ENCODE results near the gene SMCO4. TPM values are rescaled to one million over a fixed set of nuclear protein-coding genes. Genes with fewer than 3 reads are reported as not detected.

The SMCO4 gene
- total RNA-seq, 1 experiment from 2014 or later: 50.1 TPM

- Mint-ChIP-seq H3K4me3 (no peak overlapping the region), H3K4me1 (peaks cover 13% of the 10 kb centered on the region), H3K27me3 (ENCODE audit: low read depth) (no peaks in the 10 kb centered on the region), H3K36me3 (peaks cover 42% of the 10 kb centered on the region), H3K9me3 (peaks cover 16% of the 10 kb centered on the region), H3K27ac (no peak overlapping the region)
- ATAC-seq: no peak
- TF ChIP-seq ERG (CRISPR knock-in tag; IDR thresholded peaks at IDR 0.05): no peak
- TF ChIP-seq NFATC4 (CRISPR knock-in tag; IDR thresholded peaks at IDR 0.05): no peak
- TF ChIP-seq FOXP1 (CRISPR knock-in tag; IDR thresholded peaks at IDR 0.05; ENCODE audit: borderline replicate concordance): no peak
- no peak for TF ChIP-seq RORB (CRISPR knock-in tag; IDR thresholded peaks at IDR 0.05)
- TF ChIP-seq NR2C2 (CRISPR knock-in tag; IDR thresholded peaks at IDR 0.05): no peak
- no peak for TF ChIP-seq JAZF1 (CRISPR knock-in tag; IDR thresholded peaks at IDR 0.05)
- TF ChIP-seq NFE2L1 (CRISPR knock-in tag; IDR thresholded peaks at IDR 0.05): no peak
- no peak for TF ChIP-seq TEAD1 (CRISPR knock-in tag; IDR thresholded peaks at IDR 0.05)
- TF ChIP-seq E2F1 (CRISPR knock-in tag; IDR thresholded peaks at IDR 0.05): no peak
- no peak for TF ChIP-seq JUN (CRISPR knock-in tag; IDR thresholded peaks at IDR 0.05)
- TF ChIP-seq ZMAT4 (CRISPR knock-in tag; IDR thresholded peaks at IDR 0.05): no peak
- no peak for TF ChIP-seq GABPB1 (CRISPR knock-in tag; IDR thresholded peaks at IDR 0.05)
- no peak for TF ChIP-seq ZBTB43 (CRISPR knock-in tag; IDR thresholded peaks at IDR 0.05)
- TF ChIP-seq SMAD3 (CRISPR knock-in tag; IDR thresholded peaks at IDR 0.05; ENCODE audit: borderline replicate concordance): no peak
- TF ChIP-seq CBFB (CRISPR knock-in tag; IDR thresholded peaks at IDR 0.05; ENCODE audit: low read depth): no peak
- TF ChIP-seq FOXK1 (CRISPR knock-in tag; IDR thresholded peaks at IDR 0.05): no peak
- TF ChIP-seq FOXP4 (CRISPR knock-in tag; IDR thresholded peaks at IDR 0.05): no peak
- no peak for TF ChIP-seq ATF3 (CRISPR knock-in tag; conservative IDR thresholded peaks at IDR 0.05)
- no peak for TF ChIP-seq ZNF121 (CRISPR knock-in tag; IDR thresholded peaks at IDR 0.05)
- TF ChIP-seq ATF6 (CRISPR knock-in tag; IDR thresholded peaks at IDR 0.05): no peak
- ChIA-PET CTCF (no interaction called here), POLR2A (no interaction called here)
- no peak for DNase-seq (ENCODE audit: low spot score)
These were observed 38.8 kb downstream of the SMCO4 start for GRCh38 chr11:93504110-93505095.

Measured in WTC11 (cell line).